Prostate gland (tissue), 2 donors: ENCODE results near the gene ANKRD39.

Source experiments
- CTCF ChIP-seq, 4 experiments: fragments of 200-600 bp in 2 of 4; fragments of 450-650 bp in 2 of 4; sonication (generic) in 2 of 4; IDR thresholded peaks; 1 replicate in 3 of 4; 2 replicates in 1 of 4; pipeline ENCODE4 v1.5.1; 2016 to 2019; ENCODE audit warnings: antibody characterized with exemption in 4 of 4, mild to moderate bottlenecking in 2 of 4, moderate library complexity in 2 of 4
- POLR2AphosphoS5 ChIP-seq: sonication (generic); formaldehyde crosslinking; IDR thresholded peaks from one replicate; pipeline ENCODE4 v1.6.1; 2017; ENCODE audit warnings: antibody characterized with exemption

- TF ChIP-seq CTCF (IDR thresholded peaks at IDR 0.05): no peak
- TF ChIP-seq POLR2AphosphoS5: no peak
These were observed 9.4 kb upstream of the ANKRD39 start for GRCh38 chr2:96866986-96867755.
